ENCODE data around the gene LPAR6. TPM values are rescaled to one million over a fixed set of nuclear protein-coding genes. Genes with fewer than 3 reads are reported as not detected.
A peak's percentile ranks its signal among the peaks of the same experiment; 100 is the strongest.
"Not testable (repeated sequence)": the region's sequence is repeated elsewhere in the genome, so short reads cannot be mapped to it uniquely, and the experiment has no call there.

LPAR6 gene
- total RNA-seq (2022) (16.4 TPM in 2 replicates), Bru-seq, nascent RNA (percentile 44 among the genes with signal in this experiment), BruChase-seq, experiment 1, labeled RNA remaining after a 6-hour chase (percentile 33 among the genes with signal in this experiment), BruChase-seq, experiment 2, labeled RNA remaining after a 2-hour chase (percentile 51 among the genes with signal in this experiment)
- long read RNA-seq, partial matches to known transcripts, result 60 of 67 reads
- long read RNA-seq, other reads (novel, unspliced or antisense), result 5 of 67 reads

- intact Hi-C loops (cut with micrococcal nuclease; ENCODE audit: unreplicated experiment), result loop anchor here (2.0 to 5.0 kb wide), 2 partner anchors 34 to 166 kb away; no protein-coding TSS in a partner anchor
- no peaks in the 10 kb centered on the region for H3K4me1 Mint-ChIP-seq (ENCODE audit: low read depth, unreplicated experiment)
- BruUV-seq (replicated peaks), result no TSS peak
- peak within 1 kb of the TSS; percentile 86 for H3K27ac Mint-ChIP-seq (ENCODE audit: unreplicated experiment)
- peaks cover 33% of the 10 kb centered on the region for H3K36me3 Mint-ChIP-seq (ENCODE audit: insufficient read depth, unreplicated experiment)
- peak; percentile 22 for DNase-seq
- H3K4me3 Mint-ChIP-seq (ENCODE audit: low read depth, unreplicated experiment), result peak within 1 kb of the TSS; percentile 75
- TF ChIP-seq CTCF (IDR thresholded peaks at IDR 0.05; ENCODE audit: unreplicated experiment), result no peak
- CTCF ChIA-PET, result interaction anchor here (1.0 kb wide), 1 partner anchor 79 kb away, joined by 3 read pairs; no protein-coding TSS in a partner anchor
- H3K9me3 Mint-ChIP-seq (ENCODE audit: low read depth, unreplicated experiment), result peaks cover 5% of the 10 kb centered on the region
- H3K27me3 Mint-ChIP-seq (ENCODE audit: unreplicated experiment), result no peaks in the 10 kb centered on the region
Measured at GRCh38 chr13:48412881-48413351, at the start of gene LPAR6. LPAR6 (minus strand) TSS chr13:48413113; CDS start chr13:48412423, 690 bp downstream.

DNA sequence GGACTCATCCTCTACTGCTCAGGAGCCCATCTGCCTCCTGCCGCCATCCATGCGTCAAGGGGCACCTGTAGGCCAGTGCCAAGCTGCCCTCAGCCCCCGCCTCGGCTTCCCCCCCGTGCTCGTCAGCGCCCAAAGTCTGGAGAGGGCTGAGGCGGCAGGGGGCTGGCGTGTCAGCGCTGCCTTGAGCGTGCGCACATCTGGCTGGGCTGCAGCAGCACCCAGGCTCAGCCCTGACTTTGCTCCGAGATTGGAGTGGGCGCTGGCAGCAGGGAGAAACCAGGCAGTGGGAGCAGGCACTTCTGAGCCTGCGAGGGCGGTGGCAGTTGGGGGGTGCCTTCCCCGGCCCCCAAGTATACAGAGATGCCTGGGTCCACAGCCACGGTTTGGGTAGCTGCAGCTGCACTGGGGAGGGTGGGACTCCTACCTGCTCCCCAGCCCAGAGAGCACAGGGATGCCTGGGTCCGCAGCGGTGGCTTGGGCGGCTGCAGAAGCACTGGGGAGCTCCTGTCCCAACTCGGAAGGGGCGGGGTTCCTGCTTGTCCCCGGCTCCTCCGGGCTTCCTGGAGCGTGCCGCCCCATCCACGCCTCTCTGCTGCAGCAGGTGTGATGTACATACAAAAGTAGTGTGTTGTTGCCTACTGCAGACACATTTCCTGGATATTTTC is 44.8 kb upstream of the LPAR6 start:
- H3K4me1 Mint-ChIP-seq (ENCODE audit: low read depth, unreplicated experiment), result no peaks in the 10 kb centered on the region
- no peak overlapping the region for H3K27ac Mint-ChIP-seq (ENCODE audit: unreplicated experiment)
- intact Hi-C loops (cut with micrococcal nuclease; ENCODE audit: unreplicated experiment), result no loop called here
- CTCF ChIA-PET, result no interaction called here
- no TSS peak for BruUV-seq (replicated peaks)
- DNase-seq, result no peak
- no peak overlapping the region for H3K4me3 Mint-ChIP-seq (ENCODE audit: low read depth, unreplicated experiment)
- H3K36me3 Mint-ChIP-seq (ENCODE audit: insufficient read depth, unreplicated experiment), result peaks cover 5% of the 10 kb centered on the region
- no peaks in the 10 kb centered on the region for H3K9me3 Mint-ChIP-seq (ENCODE audit: low read depth, unreplicated experiment)
- H3K27me3 Mint-ChIP-seq (ENCODE audit: unreplicated experiment), result no peaks in the 10 kb centered on the region
- TF ChIP-seq CTCF (IDR thresholded peaks at IDR 0.05; ENCODE audit: unreplicated experiment), result no peak

DNA sequence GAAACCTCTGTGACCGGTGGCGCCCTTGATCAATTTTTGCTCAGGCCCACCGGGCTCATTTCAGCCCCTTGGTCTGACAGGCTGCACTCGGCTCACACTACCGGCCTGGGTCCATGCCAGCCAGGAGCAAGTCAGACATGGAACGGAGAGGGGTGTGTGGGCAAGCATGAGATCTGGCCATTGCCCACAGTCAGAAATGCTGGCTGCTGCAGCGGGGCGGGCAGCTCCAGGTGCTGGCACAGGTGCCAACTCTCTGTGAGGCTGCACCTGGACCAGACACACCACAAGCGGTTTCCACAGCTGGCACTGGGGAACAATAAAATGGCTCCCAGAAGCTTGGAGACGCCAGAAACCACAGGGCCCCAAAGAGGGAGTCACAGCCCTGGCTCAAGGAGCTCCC is 43.6 kb upstream of the LPAR6 start:
- no peaks in the 10 kb centered on the region for H3K9me3 Mint-ChIP-seq (ENCODE audit: low read depth, unreplicated experiment)
- no peaks in the 10 kb centered on the region for H3K27me3 Mint-ChIP-seq (ENCODE audit: unreplicated experiment)
- H3K4me1 Mint-ChIP-seq (ENCODE audit: low read depth, unreplicated experiment), result no peaks in the 10 kb centered on the region
- no peak for DNase-seq
- CTCF ChIA-PET, result no interaction called here
- no peaks in the 10 kb centered on the region for H3K36me3 Mint-ChIP-seq (ENCODE audit: insufficient read depth, unreplicated experiment)
- no peak overlapping the region for H3K27ac Mint-ChIP-seq (ENCODE audit: unreplicated experiment)
- no peak overlapping the region for H3K4me3 Mint-ChIP-seq (ENCODE audit: low read depth, unreplicated experiment)
- intact Hi-C loops (cut with micrococcal nuclease; ENCODE audit: unreplicated experiment), result no loop called here
- BruUV-seq (replicated peaks), result no TSS peak
- no peak for TF ChIP-seq CTCF (IDR thresholded peaks at IDR 0.05; ENCODE audit: unreplicated experiment)

- H3K4me3 Mint-ChIP-seq (ENCODE audit: low read depth, unreplicated experiment); DNase-seq; CTCF ChIA-PET; BruUV-seq (replicated peaks); H3K27ac Mint-ChIP-seq (ENCODE audit: unreplicated experiment); H3K36me3 Mint-ChIP-seq (ENCODE audit: insufficient read depth, unreplicated experiment); intact Hi-C loops (cut with micrococcal nuclease; ENCODE audit: unreplicated experiment); H3K9me3 Mint-ChIP-seq (ENCODE audit: low read depth, unreplicated experiment); H3K4me1 Mint-ChIP-seq (ENCODE audit: low read depth, unreplicated experiment); H3K27me3 Mint-ChIP-seq (ENCODE audit: unreplicated experiment): not testable (repeated sequence)
Measured at GRCh38 chr13:48451196-48451595, 38.3 kb upstream of the LPAR6 start.

- Mint-ChIP-seq H3K27ac (ENCODE audit: unreplicated experiment) (no peak overlapping the region), H3K9me3 (ENCODE audit: low read depth, unreplicated experiment) (peaks cover 4% of the 10 kb centered on the region), H3K4me3 (ENCODE audit: low read depth, unreplicated experiment) (no peak overlapping the region), H3K4me1 (ENCODE audit: low read depth, unreplicated experiment) (peaks cover 10% of the 10 kb centered on the region), H3K36me3 (ENCODE audit: insufficient read depth, unreplicated experiment) (no peaks in the 10 kb centered on the region), H3K27me3 (ENCODE audit: unreplicated experiment) (no peaks in the 10 kb centered on the region)
- CTCF ChIA-PET, result no interaction called here
- BruUV-seq (replicated peaks), result no TSS peak
- no peak for DNase-seq
- intact Hi-C loops (cut with micrococcal nuclease; ENCODE audit: unreplicated experiment), result loop anchor here (5.0 kb wide), 1 partner anchor 37 kb away; the partner anchor contains the start of gene LPAR6
- TF ChIP-seq CTCF (IDR thresholded peaks at IDR 0.05; ENCODE audit: unreplicated experiment), result no peak
Measured at GRCh38 chr13:48449656-48450055, 36.7 kb upstream of the LPAR6 start.

Data from Calu3 (cell line).